H9 (cell line): ENCODE results near the gene MUC4. TPM values are rescaled to one million over a fixed set of nuclear protein-coding genes. Genes with fewer than 3 reads are reported as not detected.

ENCODE experiments used
- DNase-seq: peaks from one replicate; pipeline ENCODE4 v3.0.0-alpha.2; 2017
- H2AFZ ChIP-seq: one replicate; pipeline ENCODE4 v1.6.1; 2013; ENCODE audit warnings: mild to moderate bottlenecking, low read length, control low read depth, moderate library complexity
- H2AK5ac ChIP-seq: 2 replicates; pipeline ENCODE4 v1.6.1; 2013; ENCODE audit warnings: low read length, control low read depth, mixed read lengths; ENCODE audit not compliant: insufficient read length
- H2BK120ac ChIP-seq: one replicate; pipeline ENCODE4 v1.6.1; 2013; ENCODE audit warnings: low read depth, mild to moderate bottlenecking, low read length, control low read depth, inconsistent platforms; ENCODE audit not compliant: poor library complexity, severe bottlenecking
- H2BK12ac ChIP-seq: 2 replicates; pipeline ENCODE4 v1.6.1; 2013; ENCODE audit warnings: low read length, control low read depth, mixed read lengths, low read depth; ENCODE audit not compliant: insufficient read length
- H2BK15ac ChIP-seq: 2 replicates; pipeline ENCODE4 v1.6.1; 2013; ENCODE audit warnings: low read depth, low read length, control low read depth
- H2BK20ac ChIP-seq: one replicate; pipeline ENCODE4 v1.6.1; 2013; ENCODE audit warnings: low read depth, mild to moderate bottlenecking, low read length, control low read depth, inconsistent platforms; ENCODE audit not compliant: poor library complexity, severe bottlenecking
- H2BK5ac ChIP-seq: 2 replicates; pipeline ENCODE4 v1.6.1; 2013; ENCODE audit warnings: low read length, control low read depth, mixed read lengths; ENCODE audit not compliant: insufficient read length
- H3K14ac ChIP-seq: 2 replicates; pipeline ENCODE4 v1.6.1; 2013; ENCODE audit warnings: low read length, control low read depth; ENCODE audit not compliant: insufficient read depth
- H3K18ac ChIP-seq: 2 replicates; pipeline ENCODE4 v1.6.1; 2013; ENCODE audit warnings: low read depth, mild to moderate bottlenecking, mixed read lengths, low read length, control low read depth; ENCODE audit not compliant: insufficient read length
- H3K23ac ChIP-seq: 2 replicates; pipeline ENCODE4 v1.6.1; 2013; ENCODE audit warnings: low read length, control low read depth, mixed read lengths, low read depth; ENCODE audit not compliant: insufficient read length
- H3K23me2 ChIP-seq: 2 replicates; pipeline ENCODE4 v1.6.1; 2013; ENCODE audit warnings: low read depth, mild to moderate bottlenecking, mixed read lengths, low read length, control low read depth; ENCODE audit not compliant: insufficient read length, poor library complexity, severe bottlenecking
- H3K27ac ChIP-seq: 2 replicates; pipeline ENCODE4 v1.5.1; 2013; ENCODE audit warnings: low read length, control low read depth, mixed read lengths, low read depth; ENCODE audit not compliant: insufficient read length
- H3K27me3 ChIP-seq: 2 replicates; pipeline ENCODE4 v1.6.1; 2013; ENCODE audit warnings: low read length, control low read depth, inconsistent platforms; ENCODE audit not compliant: insufficient read depth
- H3K4ac ChIP-seq: 2 replicates; pipeline ENCODE4 v1.6.1; 2013; ENCODE audit warnings: low read depth, mild to moderate bottlenecking, control low read depth, inconsistent platforms, low read length, moderate library complexity
- H3K4me1 ChIP-seq: 2 replicates; pipeline ENCODE4 v1.6.1; 2013; ENCODE audit warnings: low read length, control low read depth, inconsistent platforms; ENCODE audit not compliant: insufficient read depth
- H3K4me2 ChIP-seq: 2 replicates; pipeline ENCODE4 v1.6.1; 2013; ENCODE audit warnings: low read length, control low read depth, mixed read lengths; ENCODE audit not compliant: insufficient read length, insufficient read depth
- H3K56ac ChIP-seq: 2 replicates; pipeline ENCODE4 v1.6.1; 2013; ENCODE audit warnings: low read depth, mild to moderate bottlenecking, mixed read lengths, low read length, control low read depth; ENCODE audit not compliant: insufficient read length
- H3K79me1 ChIP-seq: 2 replicates; pipeline ENCODE4 v1.6.1; 2013; ENCODE audit warnings: low read depth, mild to moderate bottlenecking, moderate library complexity, low read length, control low read depth, inconsistent platforms; ENCODE audit not compliant: insufficient read depth, poor library complexity, severe bottlenecking
- H3K79me2 ChIP-seq: 2 replicates; pipeline ENCODE4 v1.6.1; 2013; ENCODE audit warnings: low read length, control low read depth, inconsistent platforms; ENCODE audit not compliant: insufficient read depth
- H3K9ac ChIP-seq: 2 replicates; pipeline ENCODE4 v1.6.1; 2013; ENCODE audit warnings: low read length, control low read depth, mixed read lengths; ENCODE audit not compliant: insufficient read length; ENCODE audit errors: extremely low read depth
- H3K9me3 ChIP-seq: one replicate; pipeline ENCODE4 v1.6.1; 2013; ENCODE audit warnings: low read depth, low read length, inconsistent platforms; ENCODE audit not compliant: control insufficient read depth
- H3T11ph ChIP-seq: one replicate; pipeline ENCODE4 v1.6.1; 2013; ENCODE audit warnings: mild to moderate bottlenecking, low read length, control low read depth, inconsistent platforms
- H4K20me1 ChIP-seq: one replicate; pipeline ENCODE4 v1.6.1; 2013; ENCODE audit not compliant: control insufficient read depth, insufficient read length, insufficient read depth
- H4K5ac ChIP-seq: 2 replicates; pipeline ENCODE4 v1.6.1; 2013; ENCODE audit warnings: low read depth, mild to moderate bottlenecking, mixed read lengths, low read length, control low read depth; ENCODE audit not compliant: insufficient read length
- H4K8ac ChIP-seq: replicated peaks from 2 replicates; pipeline ENCODE4 v1.6.1; 2013; ENCODE audit warnings: low read length, control low read depth, mixed read lengths, low read depth; ENCODE audit not compliant: insufficient read length
- H4K91ac ChIP-seq: 2 replicates; pipeline ENCODE4 v1.6.1; 2013; ENCODE audit warnings: low read depth, mild to moderate bottlenecking, moderate library complexity, mixed read lengths, low read length, control low read depth; ENCODE audit not compliant: insufficient read length
- H3K27ac Mint-ChIP-seq, 3 experiments: 2 replicates in 2 of 3; 3 replicates in 1 of 3; pipeline ENCODE4 v1.8.0; 2020 to 2021; ENCODE audit warnings: mixed read lengths in 3 of 3, mild to moderate bottlenecking in 1 of 3, moderate library complexity in 1 of 3
- H3K27me3 Mint-ChIP-seq: 2 replicates; pipeline ENCODE4 v1.8.0; 2021; ENCODE audit warnings: low read depth, mild to moderate bottlenecking, moderate library complexity, mixed read lengths
- H3K36me3 Mint-ChIP-seq, 3 experiments: 2 replicates in 2 of 3; 3 replicates in 1 of 3; pipeline ENCODE4 v1.8.0; 2020 to 2021; ENCODE audit warnings: low read depth in 3 of 3, mixed read lengths in 3 of 3; ENCODE audit not compliant: insufficient read depth in 1 of 3
- H3K4me1 Mint-ChIP-seq, 2 experiments: 2 replicates each; pipeline ENCODE4 v1.8.0; 2020; ENCODE audit warnings: mixed read lengths in 2 of 2
- H3K4me3 Mint-ChIP-seq, 2 experiments: 2 replicates in 1 of 2; 3 replicates in 1 of 2; pipeline ENCODE4 v1.8.0; 2020 to 2021; ENCODE audit warnings: mild to moderate bottlenecking in 2 of 2, mixed read lengths in 2 of 2, moderate library complexity in 1 of 2
- H3K9me3 Mint-ChIP-seq, 2 experiments: 2 replicates in 1 of 2; 3 replicates in 1 of 2; pipeline ENCODE4 v1.8.0; 2020; ENCODE audit warnings: mild to moderate bottlenecking in 2 of 2, mixed read lengths in 2 of 2, moderate library complexity in 1 of 2
- WGBS: extraction: QIAGEN DNeasy Blood & Tissue Kit; methylation state at CpG from one replicate; pipeline ENCODE4 v1.1.7; 2013; ENCODE audit warnings: missing lambda C conversion rate, low lambda C conversion rate, mixed read lengths; ENCODE audit not compliant: insufficient read length; ENCODE audit errors: extremely low coverage; 5-methylcytosine and 5-hydroxymethylcytosine counted together
- total RNA-seq: library from RNA; stranded (reverse); gene quantifications from 2 replicates; pipeline ENCODE4 v1.2.1, GENCODE V29; 2021
- TF ChIP-seq, protein P1 (sequence below): fragments of 200-600 bp; sonication (generic); conservative IDR thresholded peaks from 3 replicates; pipeline ENCODE4 v1.8.0; 2021; ENCODE audit warnings: antibody characterized with exemption, mild to moderate bottlenecking

MUC4 gene
- total RNA-seq, 1 experiment from 2014 or later, result 1.2 TPM

GRCh38 chr3:195818301-195818700, 6.6 kb upstream of the MUC4 start:
- H2BK12ac ChIP-seq, result no peak overlapping the region
- no peaks in the 10 kb centered on the region for H3K27me3 ChIP-seq
- no peaks in the 10 kb centered on the region for H3K23me2 ChIP-seq
- H3K27ac Mint-ChIP-seq, result no peak overlapping the region
- no peak overlapping the region for H3K18ac ChIP-seq
- no peak overlapping the region for H4K5ac ChIP-seq
- TF ChIP-seq, protein P1, sequence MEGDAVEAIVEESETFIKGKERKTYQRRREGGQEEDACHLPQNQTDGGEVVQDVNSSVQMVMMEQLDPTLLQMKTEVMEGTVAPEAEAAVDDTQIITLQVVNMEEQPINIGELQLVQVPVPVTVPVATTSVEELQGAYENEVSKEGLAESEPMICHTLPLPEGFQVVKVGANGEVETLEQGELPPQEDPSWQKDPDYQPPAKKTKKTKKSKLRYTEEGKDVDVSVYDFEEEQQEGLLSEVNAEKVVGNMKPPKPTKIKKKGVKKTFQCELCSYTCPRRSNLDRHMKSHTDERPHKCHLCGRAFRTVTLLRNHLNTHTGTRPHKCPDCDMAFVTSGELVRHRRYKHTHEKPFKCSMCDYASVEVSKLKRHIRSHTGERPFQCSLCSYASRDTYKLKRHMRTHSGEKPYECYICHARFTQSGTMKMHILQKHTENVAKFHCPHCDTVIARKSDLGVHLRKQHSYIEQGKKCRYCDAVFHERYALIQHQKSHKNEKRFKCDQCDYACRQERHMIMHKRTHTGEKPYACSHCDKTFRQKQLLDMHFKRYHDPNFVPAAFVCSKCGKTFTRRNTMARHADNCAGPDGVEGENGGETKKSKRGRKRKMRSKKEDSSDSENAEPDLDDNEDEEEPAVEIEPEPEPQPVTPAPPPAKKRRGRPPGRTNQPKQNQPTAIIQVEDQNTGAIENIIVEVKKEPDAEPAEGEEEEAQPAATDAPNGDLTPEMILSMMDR, result no peak
- no peak overlapping the region for H2AK5ac ChIP-seq
- no peak overlapping the region for H3K56ac ChIP-seq
- H2AFZ ChIP-seq, result no peak overlapping the region
- no peak overlapping the region for H3K23ac ChIP-seq
- no peak overlapping the region for H3K9ac ChIP-seq
- H3K4me3 Mint-ChIP-seq, result no peak overlapping the region
- no peaks in the 10 kb centered on the region for H3K36me3 Mint-ChIP-seq
- H4K8ac ChIP-seq, result no peak overlapping the region
- H3K4me1 Mint-ChIP-seq, result peaks cover 2 to 7% of the 10 kb centered on the region in 2 experiments; a peak in 2 of 4 replicates
- no peak overlapping the region for H3K4me2 ChIP-seq
- H3K9me3 Mint-ChIP-seq, result no peaks in the 10 kb centered on the region; a peak in 1 of 5 replicates
- no peak overlapping the region for H3K4ac ChIP-seq
- H2BK5ac ChIP-seq, result no peak overlapping the region
- no peak overlapping the region for H2BK15ac ChIP-seq
- WGBS, result no CpG with 5 or more reads among the region's 21 CpGs
- no peak for DNase-seq
- no peaks in the 10 kb centered on the region for H3K79me1 ChIP-seq
- H2BK20ac ChIP-seq, result no peak overlapping the region
- no peak overlapping the region for H4K91ac ChIP-seq
- H3K27me3 Mint-ChIP-seq, result peaks cover 2% of the 10 kb centered on the region; the same call in 1 of the 2 replicates
- H3K27ac ChIP-seq, result no peak overlapping the region
- H3K14ac ChIP-seq, result no peak overlapping the region
- H3K4me1 ChIP-seq, result no peaks in the 10 kb centered on the region; the same call in 1 of the 2 replicates
- no peaks in the 10 kb centered on the region for H3K9me3 ChIP-seq
- no peak overlapping the region for H3T11ph ChIP-seq
- no peaks in the 10 kb centered on the region for H3K79me2 ChIP-seq
- no peaks in the 10 kb centered on the region for H4K20me1 ChIP-seq
- H2BK120ac ChIP-seq, result no peak overlapping the region
